OCI-LY1 (cell line): ENCODE results near the gene THUMPD2.

ENCODE experiments used
- CTCF ChIP-seq: fragments of 200-600 bp; sonication (generic), shearing (Covaris generic); IDR thresholded peaks from 2 replicates; pipeline ENCODE4 v1.5.1; 2017; ENCODE audit warnings: mild to moderate bottlenecking, antibody characterized with exemption, low read length, moderate library complexity, mixed read lengths
- EZH2 ChIP-seq: fragments of 200-600 bp; sonication (generic), shearing (Covaris generic); IDR thresholded peaks from 2 replicates; pipeline ENCODE4 v1.8.0; 2017; ENCODE audit warnings: borderline replicate concordance, mixed run types, mild to moderate bottlenecking, antibody characterized with exemption, low read length, moderate library complexity, mixed read lengths

- TF ChIP-seq CTCF: no peak
- no peak for TF ChIP-seq EZH2
These were observed 42.4 kb downstream of the THUMPD2 start for GRCh38 chr2:39736640-39737039.
